PC-9 (cell line): Measurements from ENCODE around the gene ERC2. TPM values are rescaled to one million over a fixed set of nuclear protein-coding genes. Genes with fewer than 3 reads are reported as not detected.
A peak's percentile ranks its signal among the peaks of the same experiment; 100 is the strongest.

Source experiments
- BruUV-seq: library from RNA; stranded (reverse); fragments of 400-500 nt; replicated peaks from 2 replicates; lab custom pipeline; 2021; lab: Mats Ljungman, UMichigan
- CTCF ChIA-PET: fragments of 300-600 bp; sonication (Branson Sonifier 250); formaldehyde crosslinking; loops from one replicate; lab custom pipeline; 2022; ENCODE audit warnings: antibody characterized with exemption; lab: Charles Lee
- POLR2A ChIA-PET: fragments of 300-600 bp; sonication (Branson Sonifier 250); formaldehyde crosslinking; loops from one replicate; lab custom pipeline; 2022; ENCODE audit warnings: antibody characterized with exemption; ENCODE audit not compliant: unreplicated experiment; lab: Charles Lee
- DNase-seq, 2 experiments: peaks; one replicate each; pipeline versions ENCODE4 v3.0.0 to v3.0.0-alpha.2; 2015 to 2022; ENCODE audit warnings: mixed read lengths in 1 of 2
- H2AFZ ChIP-seq: fragments of 200-600 bp; sonication (generic); 2 replicates; pipeline ENCODE4 v1.8.1; 2017; ENCODE audit warnings: antibody characterized with exemption
- H3F3A ChIP-seq: fragments of 200-600 bp; sonication (generic); 2 replicates; pipeline ENCODE4 v1.8.1; 2017; ENCODE audit warnings: antibody characterized with exemption, mild to moderate bottlenecking, low read depth; ENCODE audit not compliant: insufficient read depth
- H3K27ac ChIP-seq: fragments of 200-600 bp; sonication (generic); 2 replicates; pipeline ENCODE4 v1.6.1; 2016; ENCODE audit warnings: mixed run types
- H3K27me3 ChIP-seq: fragments of 200-600 bp; sonication (generic); 2 replicates; pipeline ENCODE4 v1.6.1; 2016; ENCODE audit warnings: low read depth, mixed run types; ENCODE audit not compliant: insufficient read depth
- H3K36me3 ChIP-seq: fragments of 200-600 bp; sonication (generic); 2 replicates; pipeline ENCODE4 v1.6.1; 2016; ENCODE audit warnings: low read depth, mixed run types
- H3K4me1 ChIP-seq: fragments of 200-600 bp; sonication (generic); replicated peaks from 2 replicates; pipeline ENCODE4 v1.6.1; 2016; ENCODE audit warnings: mixed run types; ENCODE audit not compliant: insufficient read depth
- H3K4me2 ChIP-seq: fragments of 200-600 bp; sonication (generic); 2 replicates; pipeline ENCODE4 v1.6.1; 2017; ENCODE audit warnings: mixed run types
- H3K4me3 ChIP-seq: fragments of 200-600 bp; sonication (generic); 2 replicates; pipeline ENCODE4 v1.6.1; 2016; ENCODE audit warnings: mixed run types
- H3K79me2 ChIP-seq: fragments of 200-600 bp; sonication (generic); 2 replicates; pipeline ENCODE4 v1.6.1; 2017; ENCODE audit warnings: low read depth, mixed run types
- H3K9me2 ChIP-seq: fragments of 200-600 bp; sonication (generic); 2 replicates; pipeline ENCODE4 v1.8.1; 2017; ENCODE audit warnings: mild to moderate bottlenecking; ENCODE audit not compliant: insufficient read depth
- H3K9me3 ChIP-seq: fragments of 200-600 bp; sonication (generic); 2 replicates; pipeline ENCODE4 v1.8.1; 2016; ENCODE audit warnings: low read depth; ENCODE audit not compliant: insufficient read depth
- H4K20me1 ChIP-seq: fragments of 200-600 bp; sonication (generic); 2 replicates; pipeline ENCODE4 v1.8.1; 2017; ENCODE audit not compliant: insufficient read depth
- CTCF ChIP-seq: fragments of 200-600 bp; sonication (generic); conservative IDR thresholded peaks from 2 replicates; pipeline ENCODE4 v1.6.1; 2017; ENCODE audit warnings: mixed run types, antibody characterized with exemption, mild to moderate bottlenecking, moderate library complexity
- EZH2 ChIP-seq: fragments of 200-600 bp; sonication (generic); IDR thresholded peaks from 2 replicates; pipeline ENCODE4 v1.8.0; 2017; ENCODE audit warnings: antibody characterized with exemption, low read depth
- intact Hi-C: fragments of 100-400 bp; cut with micrococcal nuclease; formaldehyde crosslinking; loops from one replicate; pipeline ENCODE4 v1.10.0; 2022; ENCODE audit not compliant: unreplicated experiment
- total RNA-seq: library from RNA; stranded (reverse); gene quantifications from 2 replicates; pipeline ENCODE4 v1.2.3, GENCODE V29; 2021

The ERC2 gene
- total RNA-seq, 1 experiment from 2014 or later, result 1.4 TPM

- Histone ChIP-seq H3K9me2 (no peaks in the 10 kb centered on the region; the same call in 1 of the 2 replicates), H2AFZ (no peak overlapping the region), H3K27me3 (no peaks in the 10 kb centered on the region), H3K4me1 (peaks cover 51% of the 10 kb centered on the region), H3F3A (peaks cover 31% of the 10 kb centered on the region; the same call in 1 of the 2 replicates), H3K4me2 (no peak overlapping the region), H3K4me3 (no peak overlapping the region), H3K27ac (peak overlapping the region; percentile 85), H3K36me3 (no peaks in the 10 kb centered on the region), H3K79me2 (no peaks in the 10 kb centered on the region), H4K20me1 (no peaks in the 10 kb centered on the region), H3K9me3 (no peaks in the 10 kb centered on the region)
- ChIA-PET POLR2A (no interaction called here), CTCF (no interaction called here)
- no TSS peak for BruUV-seq
- DNase-seq, result no peak
- intact Hi-C loops, result loop anchor here (5.0 kb wide), 1 partner anchor 132 kb away; no protein-coding TSS in a partner anchor
- TF ChIP-seq EZH2, result no peak
- TF ChIP-seq CTCF, result no peak
These were observed 584.2 kb downstream of the ERC2 start for GRCh38 chr3:55884066-55884465.

- Histone ChIP-seq H3K27me3 (no peaks in the 10 kb centered on the region), H3K4me2 (no peak overlapping the region), H4K20me1 (no peaks in the 10 kb centered on the region), H3K9me3 (no peaks in the 10 kb centered on the region), H3K79me2 (no peaks in the 10 kb centered on the region), H2AFZ (no peak overlapping the region), H3F3A (peaks cover 31% of the 10 kb centered on the region; the same call in 1 of the 2 replicates), H3K4me3 (no peak overlapping the region), H3K4me1 (peaks cover 51% of the 10 kb centered on the region), H3K36me3 (no peaks in the 10 kb centered on the region), H3K9me2 (no peaks in the 10 kb centered on the region; the same call in 1 of the 2 replicates), H3K27ac (no peak overlapping the region)
- no TSS peak for BruUV-seq
- no peak for DNase-seq
- intact Hi-C loops, result loop anchor here (5.0 kb wide), 1 partner anchor 130 kb away; no protein-coding TSS in a partner anchor
- no peak for TF ChIP-seq EZH2
- TF ChIP-seq CTCF, result no peak
- POLR2A ChIA-PET, result no interaction called here
- CTCF ChIA-PET, result no interaction called here
These were observed 586.3 kb downstream of the ERC2 start for GRCh38 chr3:55882006-55882405.

GRCh38 chr3:55880357-55880756 lies 587.9 kb downstream of the ERC2 start:
- BruUV-seq, result no TSS peak
- H2AFZ ChIP-seq, result no peak overlapping the region
- H3K4me1 ChIP-seq, result peaks cover 41% of the 10 kb centered on the region
- H3K9me2 ChIP-seq, result no peaks in the 10 kb centered on the region
- no peak overlapping the region for H3K4me3 ChIP-seq
- peaks cover 26% of the 10 kb centered on the region; the same call in 1 of the 2 replicates for H3F3A ChIP-seq
- peak overlapping the region; percentile 58 for H3K27ac ChIP-seq
- ChIA-PET CTCF (no interaction called here), POLR2A (interaction anchor here (0.5 to 0.7 kb wide), 2 partner anchors 293 to 706 kb away, joined by 4 to 7 read pairs; no protein-coding TSS in a partner anchor)
- H4K20me1 ChIP-seq, result no peaks in the 10 kb centered on the region
- peak overlapping the region; percentile 46; the same call in 1 of the 2 replicates for H3K4me2 ChIP-seq
- H3K9me3 ChIP-seq, result no peaks in the 10 kb centered on the region
- intact Hi-C loops, result loop anchor here (5.0 kb wide), 1 partner anchor 128 kb away; no protein-coding TSS in a partner anchor
- no peaks in the 10 kb centered on the region for H3K27me3 ChIP-seq
- TF ChIP-seq CTCF, result no peak
- no peak for TF ChIP-seq EZH2
- DNase-seq, result peak in 1 of 2 experiments; percentile 86
- H3K36me3 ChIP-seq, result no peaks in the 10 kb centered on the region
- no peaks in the 10 kb centered on the region for H3K79me2 ChIP-seq
